HCT116 (cell line): Measurements from ENCODE around the gene TSACC. TPM values are rescaled to one million over a fixed set of nuclear protein-coding genes. Genes with fewer than 3 reads are reported as not detected.

Experiments used
- ATAC-seq: fragments of 200-7000 bp; cut with Tn5 transposase; 2 replicates; pipeline ENCODE4 v1.9.1; 2020; ENCODE audit warnings: mild to moderate bottlenecking, moderate library complexity
- BruUV-seq: library from RNA; stranded (reverse); fragments of 400-500 nt; replicated peaks from 2 replicates; lab custom pipeline; 2021; lab: Mats Ljungman, UMichigan
- CTCF ChIA-PET: fragments of 300-600 bp; sonication (Branson Sonifier 250); formaldehyde crosslinking; loops from one replicate; lab custom pipeline; 2021; ENCODE audit warnings: antibody characterized with exemption; lab: Charles Lee
- POLR2A ChIA-PET: fragments of 300-600, 350-600 bp; sonication (Branson Sonifier 250); formaldehyde crosslinking; loops from one replicate; lab custom pipeline; 2021; ENCODE audit warnings: antibody characterized with exemption; lab: Charles Lee
- RAD21 ChIA-PET, 2 experiments: fragments of 300-600 bp; sonication (Branson Sonifier 250); formaldehyde crosslinking; loops; one replicate each; lab custom pipeline; 2023; ENCODE audit warnings: low total read pairs in 2 of 2; ENCODE audit not compliant: uncharacterized antibody in 2 of 2, unreplicated experiment in 2 of 2, low non-redundant PET in 1 of 2; lab: Charles Lee
- DNase-seq: peaks from one replicate; pipeline ENCODE4 v3.0.0-alpha.2; 2010; ENCODE audit warnings: low read depth, low spot score
- H2AFZ ChIP-seq: fragments of 200-600 bp; shearing (Covaris generic), sonication (generic); 2 replicates; pipeline ENCODE4 v1.6.1; 2017; ENCODE audit warnings: low read depth, mixed run types, mixed read lengths, antibody characterized with exemption, low read length; ENCODE audit not compliant: poor library complexity, severe bottlenecking
- H3K27ac ChIP-seq: 2 replicates; pipeline ENCODE4 v1.5.1; 2012; ENCODE audit warnings: low read depth, low read length
- H3K27me3 ChIP-seq: fragments of 200-600 bp; sonication (generic); 2 replicates; pipeline ENCODE4 v1.6.1; 2016; ENCODE audit warnings: mixed run types, low read length, mixed read lengths; ENCODE audit not compliant: insufficient read depth
- H3K36me3 ChIP-seq, 2 experiments: fragments of 200-500 bp in 1 of 2; fragments of 200-600 bp in 1 of 2; sonication (Bioruptor generic) in 1 of 2; sonication (generic) in 1 of 2; 2 replicates each; pipeline versions ENCODE4 v1.5.1 to v1.6.1; 2014 to 2016; ENCODE audit warnings: low read length in 2 of 2, inconsistent platforms in 1 of 2, mixed read lengths in 1 of 2, mixed run types in 1 of 2; ENCODE audit not compliant: insufficient read depth in 2 of 2, control insufficient read depth in 1 of 2
- H3K4me1 ChIP-seq, 2 experiments: fragments of 200-600 bp in 1 of 2; sonication (generic) in 1 of 2; 2 replicates each; pipeline versions ENCODE4 v1.5.1 to v1.6.1; 2012 to 2017; ENCODE audit warnings: low read length in 2 of 2, inconsistent platforms in 1 of 2, mild to moderate bottlenecking in 1 of 2, mixed read lengths in 1 of 2, mixed run types in 1 of 2, moderate library complexity in 1 of 2; ENCODE audit not compliant: insufficient read depth in 2 of 2, control insufficient read depth in 1 of 2
- H3K4me2 ChIP-seq: fragments of 200-600 bp; sonication (generic); 2 replicates; pipeline ENCODE4 v1.6.1; 2017; ENCODE audit warnings: mixed run types, low read length, mixed read lengths
- H3K4me3 ChIP-seq, 2 experiments: fragments of 200-600 bp in 1 of 2; sonication (generic) in 1 of 2; replicated peaks in 1 of 2; 2 replicates each; pipeline ENCODE4 v1.5.1; 2011 to 2016; ENCODE audit warnings: low read length in 2 of 2, control low read depth in 1 of 2, low read depth in 1 of 2, mild to moderate bottlenecking in 1 of 2, mixed read lengths in 1 of 2, mixed run types in 1 of 2
- H3K79me2 ChIP-seq: fragments of 200-600 bp; sonication (generic); 2 replicates; pipeline ENCODE4 v1.6.1; 2017; ENCODE audit warnings: mild to moderate bottlenecking, mixed run types, low read length, moderate library complexity, mixed read lengths; ENCODE audit not compliant: insufficient read depth
- H3K9ac ChIP-seq: fragments of 200-600 bp; sonication (generic); 2 replicates; pipeline ENCODE4 v1.6.1; 2016; ENCODE audit warnings: low read length, mixed read lengths
- H3K9me2 ChIP-seq: fragments of 200-600 bp; sonication (generic), shearing (Covaris generic); 2 replicates; pipeline ENCODE4 v1.6.1; 2017; ENCODE audit warnings: mixed run types, mild to moderate bottlenecking, moderate library complexity; ENCODE audit not compliant: insufficient read depth
- H3K9me3 ChIP-seq, 2 experiments: fragments of 200-500 bp in 1 of 2; fragments of 200-600 bp in 1 of 2; sonication (Bioruptor generic) in 1 of 2; sonication (generic) in 1 of 2; 2 replicates each; pipeline ENCODE4 v1.6.1; 2014 to 2017; ENCODE audit warnings: low read length in 2 of 2, mixed read lengths in 2 of 2, inconsistent platforms in 1 of 2, low read depth in 1 of 2, mild to moderate bottlenecking in 1 of 2, mixed run types in 1 of 2, moderate library complexity in 1 of 2; ENCODE audit not compliant: control insufficient read depth in 1 of 2, insufficient read depth in 1 of 2
- H4K20me1 ChIP-seq: fragments of 200-600 bp; sonication (generic), shearing (Covaris generic); 2 replicates; pipeline ENCODE4 v1.6.1; 2017; ENCODE audit warnings: mixed run types, mild to moderate bottlenecking, moderate library complexity; ENCODE audit not compliant: insufficient read depth
- CTCF ChIP-seq, 3 experiments: fragments of 200-600 bp in 1 of 3; sonication (generic) in 1 of 3; IDR thresholded peaks in 2 of 3; conservative IDR thresholded peaks in 1 of 3; 2 replicates each; pipeline ENCODE4 v1.5.1; 2012 to 2017; ENCODE audit warnings: low read depth in 2 of 3, low read length in 2 of 3, antibody characterized with exemption in 1 of 3, borderline replicate concordance in 1 of 3, control low read depth in 1 of 3, mild to moderate bottlenecking in 1 of 3, mixed read lengths in 1 of 3, mixed run types in 1 of 3, moderate library complexity in 1 of 3; ENCODE audit not compliant: insufficient read depth in 1 of 3
- EGR1 ChIP-seq: IDR thresholded peaks from 2 replicates; pipeline ENCODE4 v1.6.1; 2012; ENCODE audit warnings: low read depth
- ELF1 ChIP-seq: IDR thresholded peaks from 2 replicates; pipeline ENCODE4 v1.6.1; 2012; ENCODE audit warnings: low read depth, borderline replicate concordance
- MAX ChIP-seq: IDR thresholded peaks from 2 replicates; pipeline ENCODE4 v1.6.1; 2012
- POLR2AphosphoS5 ChIP-seq: IDR thresholded peaks from 2 replicates; pipeline ENCODE4 v1.6.1; 2011; ENCODE audit warnings: mild to moderate bottlenecking, low read depth, low read length, moderate library complexity
- RAD21 ChIP-seq: IDR thresholded peaks from 2 replicates; pipeline ENCODE4 v1.6.1; 2012; ENCODE audit warnings: low read depth, mild to moderate bottlenecking
- SP1 ChIP-seq: IDR thresholded peaks from 2 replicates; pipeline ENCODE4 v1.6.1; 2012; ENCODE audit warnings: low read depth
- TCF7L2 ChIP-seq: IDR thresholded peaks from 2 replicates; pipeline ENCODE4 v1.7.0; 2011; ENCODE audit warnings: borderline replicate concordance, inconsistent platforms; ENCODE audit not compliant: insufficient read depth, insufficient read length; ENCODE audit errors: extremely low read depth
- ZNF274 ChIP-seq: fragments of 200-500 bp; sonication (Bioruptor generic); IDR thresholded peaks from 2 replicates; pipeline ENCODE4 v1.6.1; 2014; ENCODE audit warnings: mild to moderate bottlenecking, low read depth, low read length, inconsistent platforms
- intact Hi-C: fragments of 100-400 bp; cut with micrococcal nuclease; formaldehyde crosslinking; loops from 2 replicates; pipeline ENCODE4 v1.10.0; 2022
- total RNA-seq: library from RNA; stranded (reverse); gene quantifications from one replicate; pipeline ENCODE4 v1.2.1, GENCODE V29; 2021; ENCODE audit not compliant: unreplicated experiment

Gene TSACC
- total RNA-seq, 1 experiment from 2014 or later, result 1.0 TPM

GRCh38 chr1:156316909-156317308, 21.4 kb upstream of the TSACC start:
- ChIA-PET POLR2A (no interaction called here), RAD21 (no interaction called here), CTCF (no interaction called here)
- no TSS peak for BruUV-seq
- Histone ChIP-seq H3K79me2 (peaks cover 89% of the 10 kb centered on the region), H3K4me1 (no peaks in the 10 kb centered on the region), H3K9me2 (no peaks in the 10 kb centered on the region), H3K4me2 (no peak overlapping the region), H3K27me3 (no peaks in the 10 kb centered on the region), H3K27ac (no peak overlapping the region), H3K9ac (no peak overlapping the region), H3K4me3 (no peak overlapping the region), H3K9me3 (no peaks in the 10 kb centered on the region), H2AFZ (no peak overlapping the region), H3K36me3 (peaks cover 80 to 91% of the 10 kb centered on the region in 2 experiments), H4K20me1 (peaks cover 3% of the 10 kb centered on the region; the same call in 1 of the 2 replicates)
- intact Hi-C loops, result loop anchor here (5.0 kb wide), 1 partner anchor 175 kb away; no protein-coding TSS in a partner anchor
- no peak for ATAC-seq
- no peak for DNase-seq
- TF ChIP-seq EGR1, result no peak
- TF ChIP-seq RAD21, result no peak
- TF ChIP-seq SP1, result no peak
- no peak for TF ChIP-seq ZNF274

- Histone ChIP-seq H4K20me1 (peaks cover 3% of the 10 kb centered on the region; the same call in 1 of the 2 replicates), H3K4me2 (no peak overlapping the region)
- POLR2A ChIA-PET, result interaction anchor here (1.2 kb wide), 1 partner anchor 14 kb away, joined by 3 read pairs; no protein-coding TSS in a partner anchor
- TF ChIP-seq ELF1 (no peak), MAX (no peak), TCF7L2 (no peak), RAD21 (peak; percentile 62), POLR2AphosphoS5 (no peak), CTCF (IDR thresholded peaks at IDR 0.05 in 2 of 3, conservative IDR thresholded peaks at IDR 0.05 in 1 of 3; ENCODE audit: borderline replicate concordance in 1 of 3, insufficient read depth in 1 of 3, low read depth in 2 of 3, low read length in 2 of 3) (peak; percentile 42 to 63 (median 53); a peak in 5 of 6 replicates)
- TF ChIP-seq, all 23 proteins: peak for 2
- H3K4me3 ChIP-seq, result no peak overlapping the region
- DNase-seq (no peak), ATAC-seq (no peak)
- no peak overlapping the region for H3K27ac ChIP-seq
- peaks cover 85% of the 10 kb centered on the region for H3K79me2 ChIP-seq
- ChIA-PET RAD21 (no interaction called here), CTCF (interaction anchor here (0.6 to 1.5 kb wide), 11 partner anchors 14 to 229 kb away, joined by 3 to 12 read pairs (median 4); partner anchors contain the start of genes CCT3, SLC25A44, SMG5 and TMEM79)
- H3K4me1 ChIP-seq, result no peaks in the 10 kb centered on the region
- no peaks in the 10 kb centered on the region for H3K9me3 ChIP-seq
- H3K36me3 ChIP-seq, result peaks cover 75 to 82% of the 10 kb centered on the region in 2 experiments
- H2AFZ ChIP-seq, result no peak overlapping the region
- no peaks in the 10 kb centered on the region for H3K9me2 ChIP-seq
- BruUV-seq, result no TSS peak
- intact Hi-C loops, result loop anchor here (5.0 kb wide), 1 partner anchor 177 kb away; no protein-coding TSS in a partner anchor
- no peak overlapping the region for H3K9ac ChIP-seq
- no peaks in the 10 kb centered on the region for H3K27me3 ChIP-seq
Observed at GRCh38 chr1:156319664-156320063, 18.7 kb upstream of the TSACC start.
